NB4 (cell line): ENCODE data around the gene LYRM4.

ENCODE experiments used
- MYC ChIP-seq: IDR thresholded peaks from 2 replicates; pipeline ENCODE4 v1.6.1; 2011; ENCODE audit warnings: low read depth, low read length
- POLR2A ChIP-seq: IDR thresholded peaks from 2 replicates; pipeline ENCODE4 v1.6.1; 2011; ENCODE audit warnings: mild to moderate bottlenecking; ENCODE audit not compliant: insufficient read length; ENCODE audit errors: extremely low read depth
- TF ChIP-seq, protein P1 (sequence below): IDR thresholded peaks from 2 replicates; pipeline ENCODE4 v1.6.1; 2011; ENCODE audit warnings: low read depth, low read length
- TF ChIP-seq, protein P2 (sequence below): IDR thresholded peaks from one replicate; pipeline ENCODE4 v1.5.1; 2012; ENCODE audit warnings: low read depth, low read length

- TF ChIP-seq, protein P1, sequence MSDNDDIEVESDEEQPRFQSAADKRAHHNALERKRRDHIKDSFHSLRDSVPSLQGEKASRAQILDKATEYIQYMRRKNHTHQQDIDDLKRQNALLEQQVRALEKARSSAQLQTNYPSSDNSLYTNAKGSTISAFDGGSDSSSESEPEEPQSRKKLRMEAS = no peak
- TF ChIP-seq POLR2A (no peak), MYC (no peak)
- TF ChIP-seq, protein P2, sequence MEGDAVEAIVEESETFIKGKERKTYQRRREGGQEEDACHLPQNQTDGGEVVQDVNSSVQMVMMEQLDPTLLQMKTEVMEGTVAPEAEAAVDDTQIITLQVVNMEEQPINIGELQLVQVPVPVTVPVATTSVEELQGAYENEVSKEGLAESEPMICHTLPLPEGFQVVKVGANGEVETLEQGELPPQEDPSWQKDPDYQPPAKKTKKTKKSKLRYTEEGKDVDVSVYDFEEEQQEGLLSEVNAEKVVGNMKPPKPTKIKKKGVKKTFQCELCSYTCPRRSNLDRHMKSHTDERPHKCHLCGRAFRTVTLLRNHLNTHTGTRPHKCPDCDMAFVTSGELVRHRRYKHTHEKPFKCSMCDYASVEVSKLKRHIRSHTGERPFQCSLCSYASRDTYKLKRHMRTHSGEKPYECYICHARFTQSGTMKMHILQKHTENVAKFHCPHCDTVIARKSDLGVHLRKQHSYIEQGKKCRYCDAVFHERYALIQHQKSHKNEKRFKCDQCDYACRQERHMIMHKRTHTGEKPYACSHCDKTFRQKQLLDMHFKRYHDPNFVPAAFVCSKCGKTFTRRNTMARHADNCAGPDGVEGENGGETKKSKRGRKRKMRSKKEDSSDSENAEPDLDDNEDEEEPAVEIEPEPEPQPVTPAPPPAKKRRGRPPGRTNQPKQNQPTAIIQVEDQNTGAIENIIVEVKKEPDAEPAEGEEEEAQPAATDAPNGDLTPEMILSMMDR = no peak
These were observed 52.2 kb downstream of the LYRM4 start for GRCh38 chr6:5208471-5208971.
